Epidermal melanocyte (primary cell): ENCODE results near the gene NAXE.
"Not testable (repeated sequence)": the region's sequence is repeated elsewhere in the genome, so short reads cannot be mapped to it uniquely, and the experiment has no call there.

ENCODE experiments used
- DNase-seq: peaks from one replicate; pipeline ENCODE4 v3.0.0; 2011; ENCODE audit warnings: low spot score; ENCODE audit not compliant: insufficient read length

Gene NAXE

GRCh38 chr1:156591432-156592157 is at the start of gene NAXE:
Gene NAXE, plus strand, starts transcription at chr1:156591776. Its CDS starts 29 bp downstream, at chr1:156591805.
- DNase-seq, result peak; percentile 79

DNA sequence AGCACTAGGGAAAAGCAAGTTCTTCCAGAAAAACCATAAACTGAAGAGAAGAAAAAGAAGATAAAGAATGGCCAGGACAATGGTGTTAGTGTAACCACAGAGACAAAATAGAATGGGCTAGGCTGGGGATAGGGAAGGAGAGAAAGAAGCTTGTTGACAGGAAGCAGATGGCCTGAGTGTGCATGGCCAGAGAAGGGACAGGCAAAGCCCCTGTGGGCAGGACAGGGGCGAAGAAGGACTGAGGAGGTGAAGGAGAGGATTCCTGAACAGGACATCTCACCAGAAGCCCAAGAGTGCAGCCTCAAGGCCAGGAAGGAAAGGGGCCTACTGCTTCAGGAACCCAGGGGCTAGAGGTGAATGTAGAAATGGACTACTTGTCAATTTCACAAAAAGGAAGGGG is 48.5 kb upstream of the NAXE start:
- DNase-seq, result no peak

DNA sequence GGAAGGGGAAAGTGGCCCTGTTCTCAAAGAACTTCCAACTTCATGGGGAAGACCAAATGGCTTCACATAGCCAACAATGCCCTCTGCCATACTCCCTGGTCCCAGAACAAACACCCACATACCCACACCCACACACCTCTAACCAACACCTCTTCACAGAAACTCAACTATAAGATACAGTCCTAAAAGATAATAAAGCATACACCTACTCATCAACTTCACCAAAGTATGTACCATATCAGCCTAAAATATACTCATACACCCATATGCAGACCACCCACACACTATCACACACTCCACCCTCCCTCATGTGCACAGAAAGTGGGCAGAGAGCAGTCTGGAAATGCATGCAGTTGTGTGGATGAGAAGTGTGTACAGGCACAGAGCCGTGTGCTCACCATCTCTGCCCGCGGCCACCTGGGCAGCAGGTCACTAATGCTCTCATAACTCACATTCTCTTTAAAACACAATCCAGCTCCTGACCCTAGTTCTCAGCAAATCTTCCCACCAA is 46.9 kb upstream of the NAXE start:
- no peak for DNase-seq

- no peak for DNase-seq
Measured at GRCh38 chr1:156546267-156546666, 45.3 kb upstream of the NAXE start.

GRCh38 chr1:156547434-156547833 is 44.1 kb upstream of the NAXE start:
- no peak for DNase-seq

GRCh38 chr1:156547982-156548381 is 43.6 kb upstream of the NAXE start:
- no peak for DNase-seq

GRCh38 chr1:156549390-156549789 is 42.2 kb upstream of the NAXE start:
- no peak for DNase-seq

DNA sequence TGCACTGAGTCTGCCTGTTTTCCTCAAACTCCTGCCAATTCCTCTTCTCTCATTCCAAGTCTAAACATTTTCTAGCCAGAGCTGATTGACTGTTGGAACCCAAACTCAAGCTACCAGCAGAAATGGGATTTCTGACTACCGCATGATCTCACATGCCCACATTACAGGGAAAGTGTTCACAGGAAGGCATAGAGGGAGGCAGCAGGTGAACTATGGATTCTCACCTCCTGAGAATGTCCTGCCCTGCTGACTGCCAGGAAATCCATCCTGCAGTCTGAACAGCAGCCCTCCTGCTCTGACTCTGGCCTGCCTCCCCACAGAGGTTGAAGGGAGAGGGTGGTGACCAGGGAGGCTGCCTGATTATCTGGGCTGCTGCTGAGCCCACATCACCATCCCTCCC is 41.7 kb upstream of the NAXE start:
- no peak for DNase-seq

DNA sequence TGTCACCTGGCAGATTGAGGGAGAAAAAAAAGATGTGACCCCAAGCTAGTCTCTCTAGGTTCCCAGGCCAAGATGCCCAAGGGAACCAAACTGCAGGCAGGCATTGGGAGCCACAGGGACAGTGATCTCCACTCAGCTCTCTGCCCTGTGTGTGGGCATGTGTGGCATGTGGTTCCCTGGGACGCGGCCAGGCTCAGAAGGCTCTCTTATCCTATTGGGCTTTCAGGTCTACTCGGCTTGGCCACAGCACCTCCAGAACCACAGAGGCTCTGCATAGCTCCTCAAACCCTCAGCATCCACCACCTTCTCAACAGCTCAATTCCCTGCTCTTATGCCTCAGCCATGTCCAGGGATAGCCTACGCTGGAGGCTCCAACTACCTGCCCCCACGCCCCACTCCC is 41.2 kb upstream of the NAXE start:
- no peak for DNase-seq

- no peak for DNase-seq
Measured at GRCh38 chr1:156551066-156551643, 40.4 kb upstream of the NAXE start.

DNA sequence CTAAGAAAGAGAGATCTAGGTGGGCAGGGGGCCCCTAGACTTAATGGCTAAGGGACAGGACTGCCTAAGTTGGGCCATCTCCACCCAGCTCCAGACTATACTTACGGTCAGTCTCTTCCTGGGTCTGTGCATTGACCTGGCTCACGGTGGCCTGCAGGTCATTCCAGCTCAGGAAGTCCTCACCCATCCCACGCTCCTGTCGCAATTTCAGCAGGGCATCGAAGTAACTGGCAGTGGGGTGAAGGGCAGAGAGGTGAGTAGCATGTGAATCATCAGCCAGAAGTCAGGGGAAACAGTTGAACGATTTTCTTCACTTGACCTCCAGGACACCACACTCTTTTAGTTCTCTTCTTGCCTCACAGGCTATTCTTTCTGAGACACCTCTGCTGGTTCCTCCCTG is 39.7 kb upstream of the NAXE start:
- DNase-seq, result no peak

DNA sequence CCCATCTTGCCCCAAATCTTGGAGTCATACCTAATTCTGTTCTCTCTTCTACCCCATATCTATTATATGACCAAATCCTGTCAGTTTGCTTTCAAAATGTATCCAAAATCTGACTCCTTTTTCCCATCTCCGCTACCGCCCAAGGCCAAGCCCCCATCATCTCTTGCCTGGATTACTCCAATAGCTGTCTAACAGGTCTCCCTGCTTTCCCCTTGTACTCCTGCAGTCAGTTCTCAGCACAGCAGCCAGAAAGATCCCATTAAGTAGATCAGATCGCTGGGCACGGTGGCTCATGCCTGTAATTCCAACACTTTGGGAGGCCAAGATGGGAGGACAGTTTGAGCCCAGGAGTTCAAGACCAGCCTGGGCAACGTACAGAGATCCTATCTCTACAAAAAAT is 39.1 kb upstream of the NAXE start:
- no peak for DNase-seq

- not testable (repeated sequence) for DNase-seq
Measured at GRCh38 chr1:156552937-156553336, 38.6 kb upstream of the NAXE start.

DNA sequence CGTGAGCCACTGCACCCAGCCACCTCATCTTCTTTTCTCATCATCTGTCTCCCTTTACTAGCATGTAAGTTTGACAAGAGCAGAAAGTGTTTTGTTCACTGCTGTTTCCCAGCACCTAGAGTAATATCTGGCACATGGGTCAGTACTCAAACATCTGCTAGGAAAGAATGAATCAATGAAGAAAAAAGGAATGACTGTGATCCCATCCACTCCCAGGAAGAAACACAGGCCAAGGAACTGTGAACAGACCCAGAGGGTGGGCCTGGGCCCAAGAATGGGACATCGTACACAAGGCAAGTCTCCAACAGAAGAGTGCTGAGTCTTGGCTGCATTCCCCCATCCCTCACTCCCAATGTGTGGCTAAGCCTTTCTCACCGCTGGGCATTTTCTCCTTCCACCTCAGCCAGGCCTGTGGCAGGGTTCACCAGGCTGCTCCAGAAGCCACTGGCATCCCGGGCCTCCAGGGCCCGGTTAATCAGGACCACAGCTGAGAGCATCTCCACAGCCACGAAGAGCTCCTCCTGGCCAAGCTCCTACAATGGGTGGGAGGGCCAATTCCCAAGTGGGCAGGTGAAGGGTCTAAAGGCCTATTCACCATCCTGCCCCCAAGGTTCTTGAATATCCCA is 37.6 kb upstream of the NAXE start:
- no peak for DNase-seq

- DNase-seq, result no peak
Measured at GRCh38 chr1:156554971-156555370, 36.6 kb upstream of the NAXE start.

GRCh38 chr1:156555715-156556114 is 35.9 kb upstream of the NAXE start:
- DNase-seq, result no peak

DNA sequence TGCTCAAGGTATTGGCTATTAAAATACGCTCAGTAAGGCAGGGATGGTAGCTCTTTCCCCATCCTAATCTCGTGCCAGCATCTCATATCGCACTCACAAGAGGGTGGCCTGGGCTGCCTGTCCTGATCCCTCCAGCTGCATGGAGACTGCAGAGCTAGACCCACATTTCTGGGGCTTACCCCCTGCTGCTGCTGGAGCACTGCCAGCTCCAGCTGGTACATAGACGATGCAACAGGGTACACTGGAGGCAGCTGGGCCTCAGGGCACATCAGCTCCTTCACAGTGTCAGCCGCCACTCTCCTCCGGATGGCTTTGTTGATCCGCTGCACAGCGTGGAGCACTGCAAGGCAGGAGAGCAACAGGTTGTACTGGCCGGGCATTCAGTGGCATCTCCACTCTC is 35.2 kb upstream of the NAXE start:
- DNase-seq, result no peak

GRCh38 chr1:156559086-156559796 is 32.3 kb upstream of the NAXE start:
- DNase-seq, result no peak

DNA sequence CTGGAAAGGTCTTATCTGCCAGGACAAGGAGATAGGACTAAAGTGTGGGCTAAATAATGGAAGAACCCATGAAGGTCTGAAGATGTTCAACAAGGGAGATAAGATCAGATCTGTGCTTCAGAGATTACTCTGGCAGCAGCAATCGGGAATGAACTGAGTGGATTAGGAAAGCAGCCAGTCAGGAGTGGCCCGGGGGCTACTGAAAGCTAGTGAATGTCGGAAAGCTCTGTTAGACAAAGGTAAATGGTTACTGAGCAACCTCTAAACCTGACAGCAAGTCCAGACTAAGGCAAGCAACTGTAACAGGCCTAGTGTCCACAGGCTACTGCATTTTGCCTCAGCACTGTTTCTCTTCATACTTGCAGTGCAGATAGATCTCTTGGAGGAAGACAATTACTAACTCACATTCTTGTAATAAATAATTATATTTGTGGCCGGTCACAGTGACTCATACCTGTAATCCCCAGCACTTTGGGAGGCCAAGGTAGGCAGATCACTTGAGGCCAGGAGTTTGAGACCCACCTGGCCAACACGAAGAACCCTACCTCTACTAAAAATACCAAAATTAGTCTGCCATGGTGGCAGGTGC is 31.7 kb upstream of the NAXE start:
- DNase-seq, result no peak

- no peak for DNase-seq
Measured at GRCh38 chr1:156560585-156561163, 30.9 kb upstream of the NAXE start.

DNA sequence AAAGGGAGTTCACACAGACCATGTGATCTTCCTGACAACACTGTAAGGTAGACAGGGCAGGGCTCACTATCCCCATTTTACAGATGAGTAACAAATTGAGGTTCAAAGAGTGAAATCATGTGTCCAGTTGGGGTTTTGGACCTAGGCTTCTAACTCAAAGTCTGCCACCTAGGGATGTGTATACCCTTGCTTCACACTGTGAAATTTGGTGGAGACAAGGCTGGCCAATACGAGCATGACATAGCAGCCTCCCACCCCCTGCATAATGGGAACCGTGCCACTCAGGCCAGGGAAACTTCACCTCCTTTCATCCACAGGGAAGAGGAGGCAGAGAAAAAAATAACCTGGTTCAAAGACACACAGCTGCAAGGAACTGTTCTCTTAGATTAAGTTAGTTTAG is 26.1 kb upstream of the NAXE start:
- DNase-seq, result no peak
